ENCODE data around the gene DENND1A. TPM values are rescaled to one million over a fixed set of nuclear protein-coding genes. Genes with fewer than 3 reads are reported as not detected.

Gene DENND1A
- total RNA-seq, 2 experiments from 2014 or later, result 18.5 to 20.1 TPM

GRCh38 chr9:123562844-123563346, 367.0 kb downstream of the DENND1A start:
- ChIA-PET CTCF (no interaction called here), POLR2A (no interaction called here)

GRCh38 chr9:123561046-123561445, 368.9 kb downstream of the DENND1A start:
- ChIA-PET CTCF (no interaction called here), POLR2A (no interaction called here)

GRCh38 chr9:123556464-123557435, 373.2 kb downstream of the DENND1A start:
- CTCF ChIA-PET, result no interaction called here
- POLR2A ChIA-PET, result no interaction called here

GRCh38 chr9:123555646-123556045, 374.3 kb downstream of the DENND1A start:
- POLR2A ChIA-PET, result no interaction called here
- CTCF ChIA-PET, result no interaction called here

- ChIA-PET POLR2A (no interaction called here), CTCF (no interaction called here)
Observed at GRCh38 chr9:123552530-123552929, 377.4 kb downstream of the DENND1A start.

GRCh38 chr9:123551734-123552133, 378.2 kb downstream of the DENND1A start:
- ChIA-PET CTCF (interaction anchor here (0.7 kb wide), 1 partner anchor 407 kb away, joined by 3 read pairs; no protein-coding TSS in a partner anchor), POLR2A (no interaction called here)

- CTCF ChIA-PET, result interaction anchor here (1.4 kb wide), 1 partner anchor 490 kb away, joined by 4 read pairs; no protein-coding TSS in a partner anchor
- POLR2A ChIA-PET, result no interaction called here
Observed at GRCh38 chr9:123550797-123551196, 379.1 kb downstream of the DENND1A start.

GRCh38 chr9:123550012-123550411, 379.9 kb downstream of the DENND1A start:
- CTCF ChIA-PET, result interaction anchor here (1.4 kb wide), 1 partner anchor 491 kb away, joined by 4 read pairs; no protein-coding TSS in a partner anchor

GRCh38 chr9:123548741-123549545, 381.0 kb downstream of the DENND1A start:
- POLR2A ChIA-PET, result no interaction called here
- CTCF ChIA-PET, result no interaction called here

More at GRCh38 chr9:123550012-123550411, 379.9 kb downstream of the DENND1A start:
- POLR2A ChIA-PET, result no interaction called here

- POLR2A ChIA-PET, result no interaction called here
- CTCF ChIA-PET, result interaction anchor here (0.7 to 1.0 kb wide), 2 partner anchors 19 to 103 kb away, joined by 3 read pairs; no protein-coding TSS in a partner anchor
Observed at GRCh38 chr9:123544007-123544827, 385.7 kb downstream of the DENND1A start.

- ChIA-PET POLR2A (no interaction called here), CTCF (no interaction called here)
Observed at GRCh38 chr9:123543492-123543891, 386.4 kb downstream of the DENND1A start.

GRCh38 chr9:123542435-123543225, 387.3 kb downstream of the DENND1A start:
- POLR2A ChIA-PET, result no interaction called here
- CTCF ChIA-PET, result interaction anchor here (0.7 kb wide), 1 partner anchor 45 kb away, joined by 3 read pairs; no protein-coding TSS in a partner anchor

- CTCF ChIA-PET, result no interaction called here
- POLR2A ChIA-PET, result no interaction called here
Observed at GRCh38 chr9:123541411-123541810, 388.5 kb downstream of the DENND1A start.

GRCh38 chr9:123540457-123540856, 389.5 kb downstream of the DENND1A start:
- CTCF ChIA-PET, result no interaction called here

GRCh38 chr9:123537809-123538208, 392.1 kb downstream of the DENND1A start:
- ChIA-PET CTCF (no interaction called here), POLR2A (no interaction called here)

More at GRCh38 chr9:123540457-123540856, 389.5 kb downstream of the DENND1A start:
- POLR2A ChIA-PET, result no interaction called here

- ChIA-PET POLR2A (interaction anchor here (0.7 kb wide), 1 partner anchor 504 kb away, joined by 3 read pairs; no protein-coding TSS in a partner anchor), CTCF (no interaction called here)
Observed at GRCh38 chr9:123536455-123536868, 393.5 kb downstream of the DENND1A start.

GRCh38 chr9:123534336-123534735, 395.6 kb downstream of the DENND1A start:
- POLR2A ChIA-PET, result no interaction called here
- CTCF ChIA-PET, result no interaction called here

- ChIA-PET CTCF (no interaction called here), POLR2A (no interaction called here)
Observed at GRCh38 chr9:123530244-123530643, 399.7 kb downstream of the DENND1A start.
